Erythroblast (primary cell): ENCODE results near the gene NLGN1.

Experiments used
- GATA1 ChIP-seq: IDR thresholded peaks from 2 replicates; pipeline ENCODE4 v1.6.1; 2011; ENCODE audit warnings: low read depth, mild to moderate bottlenecking, control low read depth, low read length, moderate library complexity
- POLR2A ChIP-seq: IDR thresholded peaks from 2 replicates; pipeline ENCODE4 v1.6.1; 2011; ENCODE audit warnings: mild to moderate bottlenecking, low read length

DNA sequence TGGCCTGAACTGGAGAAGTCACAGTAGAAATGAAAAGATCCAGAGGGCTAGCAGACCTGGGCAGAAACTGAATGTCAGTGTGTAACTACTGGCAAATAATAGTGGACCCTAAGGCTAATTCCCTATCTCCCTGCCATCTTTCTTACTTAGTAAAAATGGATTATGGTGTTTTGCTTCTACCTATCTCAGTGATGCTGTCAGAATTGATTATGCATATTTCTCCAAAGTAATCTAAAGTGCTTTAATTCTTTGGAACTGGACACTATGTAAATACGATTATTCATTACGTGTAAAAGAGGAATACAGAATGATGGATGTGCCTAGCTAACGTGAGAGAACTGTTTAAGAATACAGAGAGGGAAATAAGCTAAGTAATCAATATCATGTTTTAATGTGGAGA is 651.9 kb downstream of the NLGN1 start:
- TF ChIP-seq GATA1 (no peak), POLR2A (no peak)
